SK-N-SH (cell line): ENCODE measurements around the gene ARHGEF12.

Experiments used
- EP300 ChIP-seq, 2 experiments: IDR thresholded peaks; 2 replicates each; pipeline versions ENCODE4 v1.4.0 to v1.6.1; 2012; ENCODE audit warnings: borderline replicate concordance in 1 of 2, low read depth in 1 of 2, low read length in 1 of 2
- GABPA ChIP-seq: IDR thresholded peaks from 2 replicates; pipeline ENCODE4 v1.4.0; 2012; ENCODE audit warnings: low read depth, mild to moderate bottlenecking
- MEF2A ChIP-seq: IDR thresholded peaks from 2 replicates; pipeline ENCODE4 v1.4.0; 2012; ENCODE audit warnings: low read depth, borderline replicate concordance
- NFIC ChIP-seq: IDR thresholded peaks from 2 replicates; pipeline ENCODE4 v1.4.0; 2012; ENCODE audit warnings: borderline replicate concordance
- POLR2AphosphoS5 ChIP-seq: IDR thresholded peaks from 2 replicates; pipeline ENCODE4 v1.6.1; 2012; ENCODE audit warnings: low read depth, low read length
- RAD21 ChIP-seq: IDR thresholded peaks from 2 replicates; pipeline ENCODE4 v1.6.1; 2012; ENCODE audit warnings: mild to moderate bottlenecking, low read length
- TAF1 ChIP-seq: IDR thresholded peaks from 2 replicates; pipeline ENCODE4 v1.6.1; 2012; ENCODE audit warnings: low read depth, mild to moderate bottlenecking, low read length, moderate library complexity, borderline replicate concordance
- TCF12 ChIP-seq: IDR thresholded peaks from 2 replicates; pipeline ENCODE4 v1.4.0; 2012
- USF2 ChIP-seq: fragments of 150-350 bp; IDR thresholded peaks from 2 replicates; pipeline ENCODE4 v1.6.1; 2017; ENCODE audit warnings: antibody characterized with exemption, low read length, low read depth, borderline replicate concordance
- YY1 ChIP-seq: IDR thresholded peaks from 2 replicates; pipeline ENCODE4 v1.4.0; 2012; ENCODE audit warnings: low read depth, mild to moderate bottlenecking
- TF ChIP-seq, protein P1 (sequence below): fragments of 200-600 bp; sonication (generic); IDR thresholded peaks from 2 replicates; pipeline ENCODE4 v1.6.1; 2017; ENCODE audit warnings: antibody characterized with exemption, mild to moderate bottlenecking, moderate library complexity
- TF ChIP-seq, protein P2 (sequence below): IDR thresholded peaks from 2 replicates; pipeline ENCODE4 v1.4.0; 2012; ENCODE audit warnings: low read depth, borderline replicate concordance

DNA sequence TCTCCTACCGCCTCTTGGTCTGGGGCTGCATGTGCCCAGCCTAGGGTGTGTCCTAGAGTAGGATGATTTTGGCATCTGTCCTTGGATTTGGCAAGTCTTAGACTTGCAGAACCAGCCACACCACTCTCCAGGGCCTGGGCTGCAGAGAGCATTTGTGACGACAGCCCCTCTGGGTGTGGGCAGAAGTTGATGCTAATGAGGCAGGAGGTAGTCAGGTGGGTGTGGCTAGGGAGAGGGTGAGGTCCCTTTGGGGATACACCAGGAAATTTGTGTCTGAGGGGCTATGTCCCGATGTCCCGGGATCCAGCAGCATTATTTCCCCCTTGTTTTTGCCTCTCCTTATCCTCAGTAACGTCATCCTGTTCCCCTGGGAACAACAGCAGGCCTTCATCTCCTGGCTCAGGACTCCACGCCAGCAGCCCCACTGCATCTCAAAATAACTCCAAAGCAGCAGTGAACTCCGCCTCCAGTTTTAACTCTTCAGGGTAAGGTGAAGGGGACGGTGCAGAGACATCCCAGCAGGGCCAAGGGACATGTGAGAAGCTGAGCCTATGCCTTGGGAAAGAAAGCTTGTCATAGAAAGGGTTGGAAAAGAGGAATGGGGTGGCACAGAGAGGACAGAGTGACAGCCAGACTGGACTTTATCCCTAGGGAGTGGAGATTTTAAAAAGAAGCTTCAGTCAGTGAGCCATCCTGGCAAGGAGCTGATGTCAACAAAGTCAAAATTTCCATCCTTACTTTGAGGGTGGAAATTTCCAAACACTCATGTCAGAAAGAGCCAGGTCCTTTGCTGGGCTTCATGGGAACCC lies 19.1 kb upstream of the ARHGEF12 start:
- TF ChIP-seq EP300 (IDR thresholded peaks at IDR 0.05; ENCODE audit: borderline replicate concordance in 1 of 2, low read depth in 1 of 2, low read length in 1 of 2) (no peak), TCF12 (no peak), TAF1 (no peak), NFIC (no peak), USF2 (no peak), MEF2A (no peak), YY1 (no peak), RAD21 (no peak), POLR2AphosphoS5 (no peak), GABPA (no peak)
- TF ChIP-seq, protein P1, sequence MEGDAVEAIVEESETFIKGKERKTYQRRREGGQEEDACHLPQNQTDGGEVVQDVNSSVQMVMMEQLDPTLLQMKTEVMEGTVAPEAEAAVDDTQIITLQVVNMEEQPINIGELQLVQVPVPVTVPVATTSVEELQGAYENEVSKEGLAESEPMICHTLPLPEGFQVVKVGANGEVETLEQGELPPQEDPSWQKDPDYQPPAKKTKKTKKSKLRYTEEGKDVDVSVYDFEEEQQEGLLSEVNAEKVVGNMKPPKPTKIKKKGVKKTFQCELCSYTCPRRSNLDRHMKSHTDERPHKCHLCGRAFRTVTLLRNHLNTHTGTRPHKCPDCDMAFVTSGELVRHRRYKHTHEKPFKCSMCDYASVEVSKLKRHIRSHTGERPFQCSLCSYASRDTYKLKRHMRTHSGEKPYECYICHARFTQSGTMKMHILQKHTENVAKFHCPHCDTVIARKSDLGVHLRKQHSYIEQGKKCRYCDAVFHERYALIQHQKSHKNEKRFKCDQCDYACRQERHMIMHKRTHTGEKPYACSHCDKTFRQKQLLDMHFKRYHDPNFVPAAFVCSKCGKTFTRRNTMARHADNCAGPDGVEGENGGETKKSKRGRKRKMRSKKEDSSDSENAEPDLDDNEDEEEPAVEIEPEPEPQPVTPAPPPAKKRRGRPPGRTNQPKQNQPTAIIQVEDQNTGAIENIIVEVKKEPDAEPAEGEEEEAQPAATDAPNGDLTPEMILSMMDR, result no peak
- TF ChIP-seq, protein P2, sequence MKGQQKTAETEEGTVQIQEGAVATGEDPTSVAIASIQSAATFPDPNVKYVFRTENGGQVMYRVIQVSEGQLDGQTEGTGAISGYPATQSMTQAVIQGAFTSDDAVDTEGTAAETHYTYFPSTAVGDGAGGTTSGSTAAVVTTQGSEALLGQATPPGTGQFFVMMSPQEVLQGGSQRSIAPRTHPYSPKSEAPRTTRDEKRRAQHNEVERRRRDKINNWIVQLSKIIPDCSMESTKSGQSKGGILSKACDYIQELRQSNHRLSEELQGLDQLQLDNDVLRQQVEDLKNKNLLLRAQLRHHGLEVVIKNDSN, result no peak
